ENCODE measurements around the gene GOLT1A.

GOLT1A gene

DNA sequence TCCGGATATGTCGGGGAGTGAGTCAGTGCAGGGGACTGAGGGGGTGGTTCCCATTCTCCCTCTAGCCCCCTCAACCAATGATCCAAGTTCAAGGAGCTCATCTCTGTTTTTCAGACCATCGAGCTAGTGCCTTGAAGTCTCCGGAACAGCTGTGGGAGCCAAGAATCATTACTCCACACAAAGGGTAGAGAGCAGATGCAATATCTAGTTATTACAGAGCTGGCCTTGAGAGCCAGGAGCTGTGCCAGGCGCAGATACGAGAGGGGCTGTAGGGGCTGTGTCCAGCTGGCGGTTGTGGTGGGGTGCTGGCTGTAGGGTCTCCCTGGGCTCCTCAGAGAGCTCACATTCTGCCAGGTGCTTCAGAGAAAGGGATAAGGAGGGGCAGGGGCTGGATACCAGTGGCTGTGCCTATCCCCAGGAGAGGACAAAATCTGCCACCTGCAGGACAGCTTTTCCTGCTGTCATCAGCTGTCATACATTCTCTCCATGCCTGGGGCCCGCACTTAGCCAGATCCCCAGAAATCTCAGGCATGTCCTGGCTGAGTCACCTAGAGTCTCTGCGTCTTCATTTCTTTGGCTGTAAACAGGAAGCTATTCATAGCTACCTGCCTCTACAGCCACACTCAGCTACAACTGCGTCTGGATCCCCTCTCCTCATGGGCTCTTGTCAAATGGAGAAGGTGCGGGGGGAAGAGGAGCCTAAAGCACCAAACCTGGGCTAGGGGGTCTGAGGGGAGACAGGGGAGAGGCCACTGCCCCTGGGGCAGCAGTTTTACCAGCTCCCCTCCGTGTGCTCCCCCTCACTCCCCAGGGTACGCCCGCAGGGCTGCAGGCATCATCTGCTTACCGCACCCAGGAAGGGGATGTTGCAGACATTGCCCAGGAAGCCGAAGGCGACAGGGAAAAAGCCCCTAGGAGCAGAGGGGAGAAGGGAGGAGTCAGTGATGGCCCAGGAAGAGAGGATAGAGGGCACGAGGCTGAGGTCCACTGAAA is 15.1 kb downstream of the GOLT1A start:
- Histone ChIP-seq H3K9me3 (ENCODE audit: insufficient read depth, low read depth, low read length) (no peaks in the 10 kb centered on the region), H3K27me3 (ENCODE audit: insufficient read depth, low read length) (peaks cover 7% of the 10 kb centered on the region; the same call in 1 of the 2 replicates), H3K9ac (ENCODE audit: low read depth, low read length) (no peak overlapping the region), H3K27ac (ENCODE audit: low read length) (no peak overlapping the region), H3K4me1 (ENCODE audit: insufficient read depth, low read length) (peaks cover 6% of the 10 kb centered on the region; the same call in 1 of the 2 replicates), H3K36me3 (ENCODE audit: insufficient read depth, low read depth, low read length) (no peaks in the 10 kb centered on the region), H3K4me3 (ENCODE audit: low read length) (no peak overlapping the region)

DNA sequence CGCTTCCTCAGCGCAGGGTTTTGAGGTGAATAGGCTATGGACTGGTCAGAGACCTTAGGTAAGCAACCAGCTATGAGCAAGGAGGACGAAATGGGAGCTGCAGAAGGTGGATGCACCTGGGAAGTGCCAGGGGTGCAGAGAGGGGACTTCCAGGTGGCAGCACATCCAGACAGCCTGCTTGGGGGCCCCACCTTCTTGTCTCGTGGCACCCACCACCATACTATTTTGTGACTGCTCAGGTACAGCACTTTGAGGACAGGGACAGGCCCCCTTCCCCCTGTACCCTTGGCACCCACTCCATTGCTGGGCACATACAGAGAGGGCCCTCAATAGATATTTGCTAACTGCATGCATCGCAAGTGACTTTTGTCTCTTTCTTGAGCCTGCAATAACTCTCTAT is 16.7 kb downstream of the GOLT1A start:
- Histone ChIP-seq H3K27me3 (ENCODE audit: insufficient read depth, low read length) (peaks cover 21% of the 10 kb centered on the region), H3K36me3 (ENCODE audit: insufficient read depth, low read depth, low read length) (no peaks in the 10 kb centered on the region), H3K4me1 (ENCODE audit: insufficient read depth, low read length) (peaks cover 6% of the 10 kb centered on the region; the same call in 1 of the 2 replicates), H3K9ac (ENCODE audit: low read depth, low read length) (0 out of 2 replicates have a peak overlapping the region, but pooled peaks have one; percentile 11), H3K4me3 (ENCODE audit: low read length) (no peak overlapping the region), H3K9me3 (ENCODE audit: insufficient read depth, low read depth, low read length) (no peaks in the 10 kb centered on the region), H3K27ac (ENCODE audit: low read length) (no peak overlapping the region)

DNA sequence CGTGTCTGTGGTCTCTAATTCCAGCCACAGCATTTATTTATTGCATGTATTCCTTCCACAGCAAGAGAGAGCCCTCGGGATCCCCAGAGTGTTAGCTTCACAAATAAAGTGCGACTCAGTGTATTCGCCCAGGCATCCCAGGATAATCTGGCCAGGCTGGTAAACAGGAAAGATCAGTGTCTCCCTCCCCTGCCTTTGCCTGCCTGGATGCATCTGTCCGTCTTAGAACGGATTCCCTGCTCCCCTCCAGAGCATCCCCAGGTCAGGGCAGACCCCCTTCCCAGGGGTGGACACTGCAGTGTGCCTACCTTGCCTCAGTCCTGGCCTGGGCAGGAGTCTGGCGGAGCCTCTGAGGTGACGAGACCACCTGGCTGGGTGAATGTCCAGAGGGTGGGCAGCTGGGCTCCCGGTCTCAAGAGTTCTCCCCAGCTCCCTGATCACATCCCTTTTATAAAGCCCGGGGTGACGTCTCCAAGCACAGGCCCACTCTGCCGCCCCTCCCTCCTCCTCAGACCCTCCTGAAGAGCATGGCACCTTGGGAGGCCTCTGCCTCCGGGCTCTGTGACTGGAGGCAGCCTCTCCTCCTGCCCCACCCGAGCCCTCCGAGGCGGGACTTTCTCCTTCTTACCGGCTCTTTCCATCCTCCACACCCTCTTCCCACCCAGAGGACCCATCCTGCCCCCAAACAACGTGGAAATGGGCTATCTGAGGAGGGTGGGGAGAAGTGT is 17.6 kb downstream of the GOLT1A start, which contains the start of gene KISS1:
TSS of gene KISS1 (minus strand) at position 424 of the 728 bp plus-strand sequence. CDS start 3,615 bp downstream, outside the sequence.
- Histone ChIP-seq H3K36me3 (ENCODE audit: insufficient read depth, low read depth, low read length) (no peaks in the 10 kb centered on the region), H3K4me1 (ENCODE audit: insufficient read depth, low read length) (peaks cover 6% of the 10 kb centered on the region; the same call in 1 of the 2 replicates), H3K27ac (ENCODE audit: low read length) (no peak within 1 kb of the TSS), H3K9me3 (ENCODE audit: insufficient read depth, low read depth, low read length) (no peaks in the 10 kb centered on the region), H3K9ac (ENCODE audit: low read depth, low read length) (0 out of 2 replicates have a peak within 1 kb of the TSS, but pooled peaks have one; percentile 11), H3K4me3 (ENCODE audit: low read length) (no peak within 1 kb of the TSS), H3K27me3 (ENCODE audit: insufficient read depth, low read length) (peaks cover 30% of the 10 kb centered on the region)

DNA sequence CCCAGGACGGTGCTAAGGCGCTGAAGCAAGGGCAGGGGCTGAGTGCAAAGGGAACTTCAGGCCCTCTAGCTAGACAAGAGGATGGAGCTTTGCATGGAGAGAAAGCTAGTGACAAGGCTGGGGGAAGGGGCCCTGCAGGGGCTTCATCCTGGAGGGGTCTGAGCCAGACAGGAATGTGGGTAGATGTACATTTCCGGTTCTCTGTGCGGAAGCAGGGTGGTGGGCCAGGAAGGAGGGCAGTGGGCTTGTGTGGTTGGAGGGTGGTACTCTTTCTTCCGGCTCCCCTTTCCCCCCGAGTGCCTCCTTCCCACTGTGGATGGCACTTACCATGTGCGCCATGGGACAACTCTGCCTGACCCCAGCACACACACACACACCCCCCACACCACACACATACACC is 19.0 kb downstream of the GOLT1A start:
- H3K9me3 ChIP-seq (ENCODE audit: insufficient read depth, low read depth, low read length) = no peaks in the 10 kb centered on the region
- H3K27ac ChIP-seq (ENCODE audit: low read length) = no peak overlapping the region
- no peak overlapping the region for H3K4me3 ChIP-seq (ENCODE audit: low read length)
- H3K4me1 ChIP-seq (ENCODE audit: insufficient read depth, low read length) = peaks cover 6% of the 10 kb centered on the region
- no peaks in the 10 kb centered on the region for H3K36me3 ChIP-seq (ENCODE audit: insufficient read depth, low read depth, low read length)
- H3K9ac ChIP-seq (ENCODE audit: low read depth, low read length) = no peak overlapping the region
- H3K27me3 ChIP-seq (ENCODE audit: insufficient read depth, low read length) = peaks cover 41% of the 10 kb centered on the region

DNA sequence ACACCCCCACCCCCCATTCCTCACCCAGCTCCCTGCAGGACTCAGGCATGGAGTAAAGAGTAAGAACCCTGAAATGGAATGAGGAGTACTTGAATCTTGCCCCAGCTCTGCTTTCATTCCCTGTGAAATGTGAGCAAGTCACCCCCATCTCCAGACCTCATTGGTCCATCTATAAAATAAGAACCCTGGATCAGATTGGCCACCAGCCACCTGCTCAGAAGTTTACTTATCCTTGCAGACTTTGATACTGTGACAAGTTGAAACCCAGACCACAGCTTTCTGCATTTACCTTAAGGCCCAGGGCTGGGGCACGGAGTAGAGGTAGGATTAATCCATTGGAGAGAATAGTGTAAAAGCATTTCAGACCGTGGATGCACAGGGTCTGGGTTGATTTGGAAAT is 19.7 kb downstream of the GOLT1A start:
- Histone ChIP-seq H3K9ac (ENCODE audit: low read depth, low read length) (no peak overlapping the region), H3K4me3 (ENCODE audit: low read length) (no peak overlapping the region), H3K36me3 (ENCODE audit: insufficient read depth, low read depth, low read length) (no peaks in the 10 kb centered on the region), H3K27me3 (ENCODE audit: insufficient read depth, low read length) (peaks cover 48% of the 10 kb centered on the region), H3K27ac (ENCODE audit: low read length) (no peak overlapping the region), H3K9me3 (ENCODE audit: insufficient read depth, low read depth, low read length) (no peaks in the 10 kb centered on the region), H3K4me1 (ENCODE audit: insufficient read depth, low read length) (peaks cover 6% of the 10 kb centered on the region)

DNA sequence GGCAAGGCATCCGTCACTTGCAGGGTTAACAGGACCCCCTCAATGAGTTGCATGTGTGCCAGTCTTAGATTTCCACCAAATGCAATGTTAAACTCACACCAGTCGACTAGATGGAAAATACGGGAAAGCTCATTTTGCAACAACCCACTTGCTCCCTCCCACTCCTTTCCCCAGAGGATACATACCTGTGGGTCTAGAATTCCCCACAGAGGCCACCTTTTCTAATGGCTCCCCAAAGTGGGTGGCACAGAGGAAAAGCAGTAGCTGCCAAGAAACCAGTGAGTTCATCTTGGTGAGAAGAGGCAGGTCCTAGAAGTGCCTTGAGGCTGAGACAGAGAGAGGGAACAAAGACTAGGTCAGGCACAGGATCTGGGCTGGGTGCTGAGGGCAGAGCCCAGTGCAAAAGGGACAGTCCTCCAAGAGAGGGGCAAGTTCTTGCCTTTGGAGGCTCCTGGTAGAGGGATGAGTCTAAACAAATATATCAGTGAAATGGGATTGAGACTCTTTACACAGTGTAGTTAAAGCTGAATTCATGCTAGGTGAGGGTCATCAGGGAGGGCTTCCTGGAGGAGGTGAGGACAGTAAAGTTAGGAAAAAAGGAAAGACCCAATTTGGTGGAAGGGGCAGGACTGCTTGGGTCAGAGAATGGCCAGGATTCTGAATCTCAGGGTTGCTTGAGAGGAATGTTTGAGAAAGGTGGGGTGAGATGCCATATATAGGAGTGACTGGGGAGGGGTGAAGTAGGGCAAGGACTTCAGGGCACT is 21.0 kb downstream of the GOLT1A start:
- H3K4me1 ChIP-seq (ENCODE audit: insufficient read depth, low read length) = no peaks in the 10 kb centered on the region; the same call in 1 of the 2 replicates
- no peak overlapping the region for H3K4me3 ChIP-seq (ENCODE audit: low read length)
- no peaks in the 10 kb centered on the region for H3K36me3 ChIP-seq (ENCODE audit: insufficient read depth, low read depth, low read length)
- H3K27me3 ChIP-seq (ENCODE audit: insufficient read depth, low read length) = peaks cover 61% of the 10 kb centered on the region
- H3K27ac ChIP-seq (ENCODE audit: low read length) = no peak overlapping the region
- no peaks in the 10 kb centered on the region for H3K9me3 ChIP-seq (ENCODE audit: insufficient read depth, low read depth, low read length)
- no peak overlapping the region for H3K9ac ChIP-seq (ENCODE audit: low read depth, low read length)

DNA sequence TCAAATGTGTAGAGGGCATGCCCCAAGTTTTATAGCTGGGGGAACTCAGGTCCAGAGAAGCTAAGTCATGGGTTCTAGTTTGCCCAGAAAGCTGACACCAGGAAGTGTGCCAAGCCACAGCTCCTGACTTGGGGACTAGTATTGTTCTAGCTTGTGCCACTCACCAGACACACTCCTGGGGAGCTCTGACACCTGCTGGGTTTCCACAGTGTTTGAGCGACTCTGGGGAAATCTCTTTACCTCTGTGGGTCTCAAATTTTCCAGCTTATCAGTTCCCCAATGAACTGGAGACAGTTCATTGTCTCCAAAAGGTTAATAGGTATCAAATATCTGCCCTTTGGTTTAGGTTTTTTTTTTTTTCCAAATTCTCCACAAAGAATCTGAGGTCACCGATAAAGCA is 21.7 kb downstream of the GOLT1A start:
- no peaks in the 10 kb centered on the region for H3K9me3 ChIP-seq (ENCODE audit: insufficient read depth, low read depth, low read length)
- H3K27ac ChIP-seq (ENCODE audit: low read length) = no peak overlapping the region
- no peaks in the 10 kb centered on the region; the same call in 1 of the 2 replicates for H3K4me1 ChIP-seq (ENCODE audit: insufficient read depth, low read length)
- H3K4me3 ChIP-seq (ENCODE audit: low read length) = no peak overlapping the region
- peaks cover 66% of the 10 kb centered on the region for H3K27me3 ChIP-seq (ENCODE audit: insufficient read depth, low read length)
- no peaks in the 10 kb centered on the region for H3K36me3 ChIP-seq (ENCODE audit: insufficient read depth, low read depth, low read length)
- no peak overlapping the region for H3K9ac ChIP-seq (ENCODE audit: low read depth, low read length)

DNA sequence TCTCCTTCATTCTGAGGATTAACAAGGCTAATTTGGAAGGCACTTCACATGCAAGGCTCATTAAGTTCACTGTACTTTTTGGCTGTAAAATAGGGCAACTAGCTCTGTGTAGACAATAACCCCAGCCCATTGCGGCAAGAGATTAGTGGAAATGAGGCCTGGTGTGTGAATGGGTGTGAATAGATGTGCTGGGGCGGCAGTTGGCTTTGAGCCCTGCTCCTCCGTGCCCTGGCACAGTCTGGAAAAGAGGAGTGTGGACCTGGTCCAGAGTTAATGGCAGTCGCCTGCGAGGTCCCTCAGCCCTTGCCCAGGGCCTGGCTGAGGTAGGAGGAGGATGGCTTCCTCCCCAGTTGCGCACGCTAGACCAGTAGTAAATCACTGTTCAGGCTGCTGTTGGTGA is 22.3 kb downstream of the GOLT1A start:
- Histone ChIP-seq H3K9me3 (ENCODE audit: insufficient read depth, low read depth, low read length) (no peaks in the 10 kb centered on the region), H3K27me3 (ENCODE audit: insufficient read depth, low read length) (peaks cover 71% of the 10 kb centered on the region), H3K4me3 (ENCODE audit: low read length) (no peak overlapping the region), H3K36me3 (ENCODE audit: insufficient read depth, low read depth, low read length) (no peaks in the 10 kb centered on the region), H3K4me1 (ENCODE audit: insufficient read depth, low read length) (no peaks in the 10 kb centered on the region; the same call in 1 of the 2 replicates), H3K27ac (ENCODE audit: low read length) (no peak overlapping the region), H3K9ac (ENCODE audit: low read depth, low read length) (no peak overlapping the region)

DNA sequence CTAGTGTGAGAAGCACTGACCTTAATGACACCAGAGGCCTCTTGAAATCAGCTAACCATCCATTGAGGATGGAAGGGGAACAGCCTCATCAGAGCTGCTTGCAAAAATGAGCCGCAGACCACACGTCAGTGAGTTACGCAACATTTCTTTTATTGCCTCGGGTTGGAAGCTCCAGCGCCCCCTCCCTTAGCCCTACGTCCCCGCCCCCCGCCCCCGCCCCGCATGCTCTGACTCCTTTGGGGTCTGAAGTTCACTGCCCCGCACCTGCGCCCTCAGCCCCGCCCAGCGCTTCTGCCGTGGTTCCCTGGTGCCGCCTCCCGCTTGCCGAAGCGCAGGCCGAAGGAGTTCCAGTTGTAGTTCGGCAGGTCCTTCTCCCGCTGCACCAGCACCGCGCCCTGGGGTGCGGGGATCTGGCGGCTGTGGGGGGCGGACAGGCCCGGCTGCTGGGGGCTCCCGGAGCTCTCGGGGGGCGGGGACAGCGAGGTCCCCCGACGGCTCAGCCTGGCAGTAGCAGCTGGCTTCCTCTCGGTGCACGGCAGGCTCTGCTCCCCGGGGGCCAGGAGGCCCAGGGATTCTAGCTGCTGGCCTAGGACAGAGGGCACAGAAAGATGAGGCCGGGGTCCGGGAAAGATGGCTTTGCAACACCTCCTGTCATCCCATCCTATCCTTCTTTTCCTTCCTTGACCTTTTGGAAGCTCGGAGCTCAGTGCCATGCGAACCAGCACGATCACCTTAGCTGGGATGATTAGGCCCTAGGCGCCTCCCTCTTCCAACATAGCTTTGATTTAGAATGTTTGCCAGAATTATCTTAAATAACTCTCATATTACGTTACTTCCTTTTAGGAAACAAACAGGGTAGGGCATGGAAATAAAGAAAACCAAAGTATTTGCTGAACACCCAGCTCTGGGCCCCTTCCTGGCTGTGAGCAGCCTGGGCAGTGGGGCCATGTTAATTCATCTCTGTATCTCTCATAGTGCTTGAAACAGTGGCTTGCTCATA is 23.3 kb downstream of the GOLT1A start:
- H3K4me3 ChIP-seq (ENCODE audit: low read length) = peak overlapping the region; percentile 47

DNA sequence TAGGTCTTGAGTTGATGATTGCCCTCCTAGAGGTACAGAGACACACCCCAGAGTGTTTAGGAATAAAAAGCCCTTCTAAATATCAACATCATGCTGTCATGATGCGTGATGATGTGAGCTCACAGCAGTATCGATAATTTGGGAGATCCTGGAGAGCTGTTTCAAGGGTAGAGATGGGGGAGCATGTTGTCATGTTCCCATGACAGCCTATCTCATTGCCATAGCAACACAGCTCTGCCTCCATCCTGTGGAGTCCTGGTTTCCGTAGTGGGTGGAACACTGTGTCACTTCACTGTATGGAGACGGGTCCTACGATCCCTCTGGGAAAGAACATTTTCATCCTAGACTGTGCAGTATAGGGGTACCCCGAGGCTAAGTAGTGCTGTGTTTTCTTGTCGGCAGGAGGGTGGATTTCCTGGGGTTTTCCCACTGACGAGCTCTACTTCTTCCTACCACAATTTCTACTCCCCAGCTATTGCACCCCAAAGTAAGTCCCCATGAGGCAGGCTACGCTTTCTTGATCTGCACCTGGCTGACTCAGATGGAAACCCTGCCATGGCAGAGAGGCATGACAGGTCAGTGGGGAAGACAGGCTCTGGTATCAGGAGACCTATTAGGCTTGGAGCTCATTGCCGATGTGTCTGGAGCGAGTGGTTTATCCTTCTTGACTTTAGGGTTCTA is 24.7 kb downstream of the GOLT1A start:
- peaks cover 71% of the 10 kb centered on the region for H3K27me3 ChIP-seq (ENCODE audit: insufficient read depth, low read length)
- no peaks in the 10 kb centered on the region for H3K36me3 ChIP-seq (ENCODE audit: insufficient read depth, low read depth, low read length)
- H3K4me3 ChIP-seq (ENCODE audit: low read length) = no peak overlapping the region

More for the DNA sequence above, 23.3 kb downstream of the GOLT1A start:
- H3K9ac ChIP-seq (ENCODE audit: low read depth, low read length) = no peak overlapping the region
- peaks cover 71% of the 10 kb centered on the region for H3K27me3 ChIP-seq (ENCODE audit: insufficient read depth, low read length)
- no peaks in the 10 kb centered on the region; the same call in 1 of the 2 replicates for H3K4me1 ChIP-seq (ENCODE audit: insufficient read depth, low read length)
- H3K36me3 ChIP-seq (ENCODE audit: insufficient read depth, low read depth, low read length) = no peaks in the 10 kb centered on the region
- H3K9me3 ChIP-seq (ENCODE audit: insufficient read depth, low read depth, low read length) = no peaks in the 10 kb centered on the region
- no peak overlapping the region for H3K27ac ChIP-seq (ENCODE audit: low read length)

More for the DNA sequence above, 24.7 kb downstream of the GOLT1A start:
- H3K9ac ChIP-seq (ENCODE audit: low read depth, low read length) = no peak overlapping the region
- no peak overlapping the region for H3K27ac ChIP-seq (ENCODE audit: low read length)
- no peaks in the 10 kb centered on the region for H3K9me3 ChIP-seq (ENCODE audit: insufficient read depth, low read depth, low read length)
- H3K4me1 ChIP-seq (ENCODE audit: insufficient read depth, low read length) = no peaks in the 10 kb centered on the region; the same call in 1 of the 2 replicates
